IMR-90 (cell line): Measurements from ENCODE around the gene SCGB1A1. TPM values are rescaled to one million over a fixed set of nuclear protein-coding genes. Genes with fewer than 3 reads are reported as not detected.

Source experiments
- ATAC-seq: fragments of 200-7000 bp; cut with Tn5 transposase; 2 replicates; pipeline ENCODE4 v1.9.1; 2020; ENCODE audit warnings: low read depth, mild to moderate bottlenecking, moderate library complexity
- BruUV-seq: library from RNA; stranded (reverse); fragments of 400-500 nt; replicated peaks from 2 replicates; lab custom pipeline; 2021; lab: Mats Ljungman, UMichigan
- CTCF ChIA-PET: fragments of 300-600 bp; formaldehyde crosslinking; extraction: SDS; loops from one replicate; lab custom pipeline; 2021; ENCODE audit warnings: antibody characterized with exemption; lab: Yijun Ruan, JAX
- POLR2A ChIA-PET: fragments of 300-600 bp; sonication (Branson Sonifier 250); formaldehyde crosslinking; loops from one replicate; lab custom pipeline; 2022; ENCODE audit warnings: antibody characterized with exemption; ENCODE audit not compliant: unreplicated experiment; lab: Charles Lee
- DNase-seq: peaks from one replicate; pipeline ENCODE4 v3.0.0; 2013
- H2AFZ ChIP-seq: replicated peaks from 2 replicates; pipeline ENCODE3; 2013; ENCODE audit warnings: low read length, mild to moderate bottlenecking; ENCODE audit not compliant: poor library complexity
- H2AK5ac ChIP-seq: 2 replicates; pipeline ENCODE4 v1.6.1; 2013; ENCODE audit warnings: low read depth, low read length, inconsistent platforms
- H2AK9ac ChIP-seq: replicated peaks from 2 replicates; pipeline ENCODE3; 2013; ENCODE audit warnings: mild to moderate bottlenecking, low read depth, low read length, moderate library complexity; ENCODE audit not compliant: poor library complexity
- H2BK120ac ChIP-seq: 2 replicates; pipeline ENCODE4 v1.6.1; 2013; ENCODE audit warnings: low read depth, low read length, inconsistent platforms
- H2BK15ac ChIP-seq: 3 replicates; pipeline ENCODE4 v1.6.1; 2013; ENCODE audit warnings: low read depth, low read length, inconsistent platforms
- H2BK20ac ChIP-seq: 2 replicates; pipeline ENCODE4 v1.6.1; 2013; ENCODE audit warnings: low read depth, mild to moderate bottlenecking, inconsistent platforms, low read length, moderate library complexity
- H2BK5ac ChIP-seq: 2 replicates; pipeline ENCODE4 v1.6.1; 2013; ENCODE audit warnings: mild to moderate bottlenecking, low read depth, low read length, inconsistent platforms; ENCODE audit not compliant: poor library complexity, severe bottlenecking
- H3K14ac ChIP-seq: replicated peaks from 2 replicates; pipeline ENCODE4 v1.6.1; 2013; ENCODE audit warnings: low read depth, low read length, inconsistent platforms
- H3K18ac ChIP-seq: 2 replicates; pipeline ENCODE4 v1.6.1; 2013; ENCODE audit warnings: low read depth, low read length, control low read depth
- H3K23ac ChIP-seq: 2 replicates; pipeline ENCODE4 v1.6.1; 2013; ENCODE audit warnings: low read depth, low read length, inconsistent platforms
- H3K27ac ChIP-seq: 2 replicates; pipeline ENCODE4 v1.5.1; 2013; ENCODE audit warnings: mild to moderate bottlenecking, control low read depth, low read length; ENCODE audit not compliant: insufficient read depth
- H3K27me3 ChIP-seq: 2 replicates; pipeline ENCODE4 v1.6.1; 2013; ENCODE audit warnings: low read length; ENCODE audit not compliant: control insufficient read depth, insufficient read depth
- H3K36me3 ChIP-seq: 2 replicates; pipeline ENCODE4 v1.6.1; 2013; ENCODE audit warnings: low read length, mixed read lengths; ENCODE audit not compliant: control insufficient read depth, insufficient read depth
- H3K4ac ChIP-seq: 2 replicates; pipeline ENCODE4 v1.6.1; 2013; ENCODE audit warnings: low read depth, low read length, inconsistent platforms
- H3K4me1 ChIP-seq: 2 replicates; pipeline ENCODE4 v1.6.1; 2013; ENCODE audit warnings: low read length, mixed read lengths; ENCODE audit not compliant: control insufficient read depth, insufficient read depth
- H3K4me2 ChIP-seq: 2 replicates; pipeline ENCODE4 v1.6.1; 2013; ENCODE audit warnings: low read depth, mild to moderate bottlenecking, control low read depth, low read length, moderate library complexity
- H3K4me3 ChIP-seq: 2 replicates; pipeline ENCODE4 v1.5.1; 2013; ENCODE audit warnings: low read depth, mild to moderate bottlenecking, control low read depth, low read length, moderate library complexity; ENCODE audit not compliant: insufficient read depth
- H3K56ac ChIP-seq: 2 replicates; pipeline ENCODE4 v1.6.1; 2013; ENCODE audit warnings: low read length, inconsistent platforms; ENCODE audit not compliant: insufficient read depth; ENCODE audit errors: extremely low read depth
- H3K79me1 ChIP-seq, 2 experiments: 2 replicates each; pipeline ENCODE4 v1.6.1; 2013; ENCODE audit warnings: low read length in 2 of 2, inconsistent platforms in 1 of 2, low read depth in 1 of 2
- H3K9ac ChIP-seq: 2 replicates; pipeline ENCODE4 v1.6.1; 2013; ENCODE audit warnings: low read depth, low read length, control low read depth
- H3K9me1 ChIP-seq: 2 replicates; pipeline ENCODE4 v1.6.1; 2013; ENCODE audit warnings: low read length, inconsistent platforms; ENCODE audit not compliant: insufficient read depth
- H3K9me3 ChIP-seq: 2 replicates; pipeline ENCODE4 v1.6.1; 2013; ENCODE audit warnings: low read length; ENCODE audit not compliant: control insufficient read depth, insufficient read depth
- H4K20me1 ChIP-seq: 2 replicates; pipeline ENCODE4 v1.6.1; 2013; ENCODE audit warnings: low read length, inconsistent platforms; ENCODE audit not compliant: insufficient read depth
- H4K5ac ChIP-seq: 2 replicates; pipeline ENCODE4 v1.6.1; 2013; ENCODE audit warnings: mild to moderate bottlenecking, low read depth, low read length, control low read depth
- H4K8ac ChIP-seq, 2 experiments: 2 replicates each; pipeline ENCODE4 v1.6.1; 2013; ENCODE audit warnings: low read depth in 2 of 2, low read length in 2 of 2, control low read depth in 1 of 2, inconsistent platforms in 1 of 2
- H4K91ac ChIP-seq: 2 replicates; pipeline ENCODE4 v1.6.1; 2013; ENCODE audit warnings: low read depth, low read length, inconsistent platforms; ENCODE audit not compliant: insufficient read depth
- BHLHE40 ChIP-seq: fragments of 150-350 bp; IDR thresholded peaks from 2 replicates; pipeline ENCODE4 v1.6.1; 2016; ENCODE audit warnings: mild to moderate bottlenecking, low read depth, low read length
- USF2 ChIP-seq: fragments of 150-350 bp; IDR thresholded peaks from 2 replicates; pipeline ENCODE4 v1.6.1; 2017; ENCODE audit warnings: mild to moderate bottlenecking, antibody characterized with exemption, low read length, low read depth
- WGBS, 2 experiments: methylation state at CpG; one replicate each; pipeline versions ENCODE4 v1.1.5 to v1.1.7; 2013; ENCODE audit warnings: missing lambda C conversion rate in 2 of 2; ENCODE audit not compliant: insufficient read length in 1 of 2; ENCODE audit errors: extremely low coverage in 2 of 2; 5-methylcytosine and 5-hydroxymethylcytosine counted together
- dilution Hi-C: fragments of 300-500 bp; cut with HindIII; formaldehyde crosslinking; loops from one replicate; pipeline ENCODE4 v1.14.3; 2018; ENCODE audit warnings: low sequenced_read_pairs; ENCODE audit not compliant: unreplicated experiment
- in situ Hi-C: fragments of 300-500 bp; cut with MboI; formaldehyde crosslinking; loops from 3 replicates; pipeline ENCODE4 v1.14.3; 2019; ENCODE audit warnings: low sequenced_read_pairs, inconsistent platforms, mixed read lengths
- intact Hi-C: fragments of 100-400 bp; cut with micrococcal nuclease; formaldehyde crosslinking; loops from 2 replicates; pipeline ENCODE4 v1.10.0; 2022
- polyA plus RNA-seq, 3 experiments: library from polyadenylated mRNA; depleted of rRNA; stranded (reverse); fragments of >200 nt; gene quantifications; 2 replicates each; pipeline ENCODE4 v1.2.3, GENCODE V29; 2012; ENCODE audit warnings: low replicate concordance in 1 of 3
- total RNA-seq: library from RNA; depleted of rRNA; stranded (reverse); fragments of >200 nt; gene quantifications from 2 replicates; pipeline ENCODE4 v1.2.3, GENCODE V29; 2012

SCGB1A1 gene
- total and polyA plus RNA-seq, 2 of the 4 experiments (the other 2 are of a cell fraction), result not detected

- no peaks in the 10 kb centered on the region for H4K20me1 ChIP-seq
- peak overlapping the region; percentile 40; the same call in 1 of the 2 replicates for H3K14ac ChIP-seq
- peaks cover 22% of the 10 kb centered on the region for H3K4me1 ChIP-seq
- no peak overlapping the region for H3K27ac ChIP-seq
- H3K27me3 ChIP-seq, result no peaks in the 10 kb centered on the region
- peak overlapping the region; percentile 4 for H2AFZ ChIP-seq
- in situ Hi-C loops, result no loop called here
- H3K9ac ChIP-seq, result no peak overlapping the region
- BruUV-seq, result no TSS peak
- no peak overlapping the region; the same call in 1 of the 2 replicates for H4K5ac ChIP-seq
- peak overlapping the region; percentile 56 for H2BK20ac ChIP-seq
- peaks cover 0 to 24% of the 10 kb centered on the region in 2 experiments; a peak in 2 of 4 replicates for H3K79me1 ChIP-seq
- no peak overlapping the region for H2AK9ac ChIP-seq
- H3K9me3 ChIP-seq, result no peaks in the 10 kb centered on the region
- intact Hi-C loops, result no loop called here
- H4K8ac ChIP-seq, result peak overlapping the region in 1 of 2 experiments; percentile 46; a peak in 1 of 4 replicates
- WGBS, 2 experiments, result 40% methylated on average over 4 of the region's 16 CpGs; no CpG with 5 or more reads in 1 of the 2 experiments
- no peak overlapping the region for H3K4me2 ChIP-seq
- ATAC-seq, result no peak
- no peak overlapping the region for H3K18ac ChIP-seq
- H3K23ac ChIP-seq, result 0 out of 2 replicates have a peak overlapping the region, but pooled peaks have one; percentile 18
- H2BK5ac ChIP-seq, result peak overlapping the region; percentile 8
- no peak for TF ChIP-seq BHLHE40
- TF ChIP-seq USF2, result peak; percentile 46
- no peak overlapping the region for H3K4me3 ChIP-seq
- H2AK5ac ChIP-seq, result no peak overlapping the region
- H3K9me1 ChIP-seq, result peaks cover 24% of the 10 kb centered on the region
- no peak for DNase-seq
- CTCF ChIA-PET, result interaction anchor here (0.6 to 1.5 kb wide), 2 partner anchors 9 to 26 kb away, joined by 4 read pairs; no protein-coding TSS in a partner anchor
- H3K36me3 ChIP-seq, result no peaks in the 10 kb centered on the region
- no peak overlapping the region for H3K56ac ChIP-seq
- H2BK15ac ChIP-seq, result peak overlapping the region; percentile 88; the same call in 1 of the 3 replicates
- dilution Hi-C loops, result no loop called here
- peak overlapping the region; percentile 9 for H2BK120ac ChIP-seq
- H4K91ac ChIP-seq, result 0 out of 2 replicates have a peak overlapping the region, but pooled peaks have one; percentile 32
- POLR2A ChIA-PET, result no interaction called here
- peak overlapping the region; percentile 26 for H3K4ac ChIP-seq
Measured at GRCh38 chr11:62433141-62433903, 14.5 kb downstream of the SCGB1A1 start.
